Esophagus squamous epithelium (tissue), 4 donors: ENCODE results near the gene GPBP1L1.

Experiments
- POLR2A ChIP-seq, 4 donors: fragments of 450-650 bp; IDR thresholded peaks; one replicate each; pipeline ENCODE4 v1.6.1; 2017; ENCODE audit warnings: antibody characterized with exemption in 4 of 4, mild to moderate bottlenecking in 4 of 4, moderate library complexity in 3 of 4
- TF ChIP-seq, protein P1 (sequence below), 6 experiments: fragments of 450-650 bp in 4 of 6; fragments of 200-600 bp in 2 of 6; sonication (generic) in 2 of 6; IDR thresholded peaks; one replicate each; pipeline ENCODE4 v1.5.1; 2016 to 2019; ENCODE audit warnings: antibody characterized with exemption in 6 of 6, mild to moderate bottlenecking in 4 of 6, moderate library complexity in 4 of 6

DNA sequence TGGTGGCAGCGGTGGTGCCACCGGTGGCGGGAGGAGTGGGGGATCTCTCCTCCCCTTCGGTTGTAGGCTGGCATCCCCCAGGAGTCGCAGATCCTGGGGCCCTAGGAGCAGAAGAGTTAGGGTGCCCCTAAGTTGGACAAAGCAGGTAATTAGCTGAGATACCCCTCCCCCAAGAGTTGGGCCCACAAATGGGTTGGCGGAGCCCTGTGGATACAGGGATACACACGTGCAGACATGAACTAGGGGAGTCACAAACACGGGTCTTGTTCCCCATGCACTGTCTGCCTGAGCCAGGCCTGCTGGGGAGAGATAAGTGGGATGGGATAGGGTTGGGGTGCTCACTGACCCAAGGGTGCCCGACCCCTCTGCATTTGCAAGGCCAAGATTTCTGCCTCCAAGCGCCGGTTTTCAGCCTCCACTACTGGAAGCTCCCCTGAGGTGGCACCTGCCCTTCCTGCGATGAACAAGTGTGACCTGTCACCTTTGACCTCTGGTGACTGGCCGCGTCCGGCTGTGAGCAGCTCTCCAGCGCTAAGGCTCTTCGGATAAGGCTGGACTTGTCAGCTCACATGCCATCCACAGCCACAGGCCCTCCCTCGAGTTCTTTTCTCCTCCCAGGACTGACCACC, 64.3 kb downstream of the GPBP1L1 start:
- TF ChIP-seq, protein P1, sequence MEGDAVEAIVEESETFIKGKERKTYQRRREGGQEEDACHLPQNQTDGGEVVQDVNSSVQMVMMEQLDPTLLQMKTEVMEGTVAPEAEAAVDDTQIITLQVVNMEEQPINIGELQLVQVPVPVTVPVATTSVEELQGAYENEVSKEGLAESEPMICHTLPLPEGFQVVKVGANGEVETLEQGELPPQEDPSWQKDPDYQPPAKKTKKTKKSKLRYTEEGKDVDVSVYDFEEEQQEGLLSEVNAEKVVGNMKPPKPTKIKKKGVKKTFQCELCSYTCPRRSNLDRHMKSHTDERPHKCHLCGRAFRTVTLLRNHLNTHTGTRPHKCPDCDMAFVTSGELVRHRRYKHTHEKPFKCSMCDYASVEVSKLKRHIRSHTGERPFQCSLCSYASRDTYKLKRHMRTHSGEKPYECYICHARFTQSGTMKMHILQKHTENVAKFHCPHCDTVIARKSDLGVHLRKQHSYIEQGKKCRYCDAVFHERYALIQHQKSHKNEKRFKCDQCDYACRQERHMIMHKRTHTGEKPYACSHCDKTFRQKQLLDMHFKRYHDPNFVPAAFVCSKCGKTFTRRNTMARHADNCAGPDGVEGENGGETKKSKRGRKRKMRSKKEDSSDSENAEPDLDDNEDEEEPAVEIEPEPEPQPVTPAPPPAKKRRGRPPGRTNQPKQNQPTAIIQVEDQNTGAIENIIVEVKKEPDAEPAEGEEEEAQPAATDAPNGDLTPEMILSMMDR (IDR thresholded peaks at IDR 0.05), result no peak
- no peak for TF ChIP-seq POLR2A (IDR thresholded peaks at IDR 0.05)
